Cardiac muscle cell (in vitro differentiated cells and primary cell): ENCODE measurements around the gene ITGB2. TPM values are rescaled to one million over a fixed set of nuclear protein-coding genes. Genes with fewer than 3 reads are reported as not detected.

Experiments used
- DNase-seq, 2 donors: peaks; one replicate each; pipeline versions ENCODE4 v3.0.0 to v3.0.0-alpha.2; 2010 to 2017; ENCODE audit warnings: low read depth in 1 of 2, low spot score in 1 of 2
- H3K27ac ChIP-seq: fragments of 200-600 bp; sonication (generic); 2 replicates; pipeline ENCODE4 v1.5.1; 2016
- H3K27me3 ChIP-seq: fragments of 200-600 bp; sonication (generic); 2 replicates; pipeline ENCODE4 v1.6.0; 2016; ENCODE audit warnings: control low read depth
- H3K36me3 ChIP-seq: fragments of 200-600 bp; sonication (generic); 2 replicates; pipeline ENCODE4 v1.5.1; 2016; ENCODE audit warnings: control low read depth
- H3K4me1 ChIP-seq: fragments of 200-600 bp; sonication (generic); 2 replicates; pipeline ENCODE4 v1.8.1; 2017; ENCODE audit warnings: low read depth, mild to moderate bottlenecking, mixed run types
- H3K4me3 ChIP-seq: fragments of 200-600 bp; sonication (generic); 2 replicates; pipeline ENCODE4 v1.5.1; 2016; ENCODE audit warnings: mild to moderate bottlenecking
- H3K9me3 ChIP-seq: fragments of 200-600 bp; sonication (generic); 2 replicates; pipeline ENCODE4 v1.5.1; 2017; ENCODE audit warnings: low read depth, mild to moderate bottlenecking, control low read depth
- CTCF ChIP-seq: IDR thresholded peaks from 2 replicates; pipeline ENCODE4 v1.5.1; 2012; ENCODE audit warnings: low read depth, mild to moderate bottlenecking, low read length
- polyA plus RNA-seq: library from polyadenylated mRNA; unstranded; fragments of >200 nt; fragmentation: Nextera tagmentation; extraction: Ambion mirVana; gene quantifications from 2 replicates; pipeline ENCODE4 v1.2.1, GENCODE V29; 2016
- total RNA-seq: library from RNA; depleted of rRNA; stranded (reverse); fragments of >200 nt; gene quantifications from 2 replicates; pipeline ENCODE4 v1.2.3, GENCODE V29; 2016

ITGB2 gene
- total and polyA plus RNA-seq, 2 experiments from 2014 or later: 0.27 to 0.57 TPM

- Histone ChIP-seq H3K9me3 (no peaks in the 10 kb centered on the region), H3K36me3 (no peaks in the 10 kb centered on the region), H3K4me3 (no peak overlapping the region), H3K27ac (no peak overlapping the region), H3K27me3 (no peaks in the 10 kb centered on the region), H3K4me1 (peaks cover 15% of the 10 kb centered on the region)
- no peak for TF ChIP-seq CTCF
- DNase-seq: no peak
Measured at GRCh38 chr21:44953628-44954021, 32.9 kb upstream of the ITGB2 start.

DNA sequence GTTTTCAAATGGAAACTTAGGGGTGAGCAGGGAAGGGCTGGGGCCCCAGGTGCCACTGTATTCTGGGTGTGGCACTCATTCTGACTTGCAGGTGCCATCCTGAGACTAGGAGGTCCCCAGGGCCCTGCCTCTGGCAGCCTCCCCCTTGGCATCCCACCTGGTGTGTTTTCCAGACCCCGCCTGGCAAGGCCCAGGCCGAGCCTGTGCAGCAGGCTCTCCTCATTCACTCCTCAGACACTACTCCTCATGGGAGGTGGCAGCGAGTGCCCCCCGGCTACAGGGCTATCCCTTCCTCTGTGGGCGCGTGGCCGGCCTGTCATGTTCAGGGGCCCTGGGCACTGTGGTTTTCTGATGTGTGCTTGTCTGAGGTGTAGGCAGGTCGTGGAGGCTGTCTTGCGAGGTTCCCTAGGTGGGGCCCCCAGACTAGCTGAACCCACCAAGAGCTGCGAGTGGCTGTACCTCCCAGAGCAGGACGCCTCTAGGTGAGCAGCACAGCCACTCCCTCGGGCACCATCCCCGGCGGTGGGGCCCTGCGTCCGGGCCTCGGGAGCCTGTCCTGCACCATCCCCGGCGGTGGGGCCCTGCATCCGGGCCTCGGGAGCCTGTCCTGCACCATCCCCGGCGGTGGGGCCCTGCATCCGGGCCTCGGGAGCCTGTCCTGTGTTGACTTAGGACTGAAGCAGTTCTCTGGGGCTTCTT is 32.4 kb upstream of the ITGB2 start:
- Histone ChIP-seq H3K36me3 (no peaks in the 10 kb centered on the region), H3K9me3 (no peaks in the 10 kb centered on the region), H3K27me3 (no peaks in the 10 kb centered on the region), H3K4me3 (no peak overlapping the region), H3K27ac (peak overlapping the region; percentile 83), H3K4me1 (peaks cover 15% of the 10 kb centered on the region)
- no peak for DNase-seq
- no peak for TF ChIP-seq CTCF

GRCh38 chr21:44952116-44952928 is 31.6 kb upstream of the ITGB2 start:
- peaks cover 15% of the 10 kb centered on the region for H3K4me1 ChIP-seq
- H3K27me3 ChIP-seq: no peaks in the 10 kb centered on the region
- no peaks in the 10 kb centered on the region for H3K9me3 ChIP-seq
- H3K27ac ChIP-seq: peak overlapping the region; percentile 83
- peak in 1 of 2 donors; percentile 41 for DNase-seq
- no peak overlapping the region for H3K4me3 ChIP-seq
- TF ChIP-seq CTCF: no peak
- H3K36me3 ChIP-seq: no peaks in the 10 kb centered on the region

GRCh38 chr21:44951186-44951915 is 30.7 kb upstream of the ITGB2 start:
- DNase-seq: no peak
- no peak overlapping the region for H3K27ac ChIP-seq
- no peaks in the 10 kb centered on the region for H3K9me3 ChIP-seq
- TF ChIP-seq CTCF: no peak
- H3K4me3 ChIP-seq: no peak overlapping the region
- H3K27me3 ChIP-seq: no peaks in the 10 kb centered on the region
- H3K4me1 ChIP-seq: peaks cover 15% of the 10 kb centered on the region
- H3K36me3 ChIP-seq: no peaks in the 10 kb centered on the region

- Histone ChIP-seq H3K36me3 (no peaks in the 10 kb centered on the region), H3K9me3 (no peaks in the 10 kb centered on the region), H3K4me1 (peaks cover 15% of the 10 kb centered on the region), H3K4me3 (no peak overlapping the region), H3K27me3 (no peaks in the 10 kb centered on the region), H3K27ac (no peak overlapping the region)
- TF ChIP-seq CTCF: no peak
- DNase-seq: no peak
Measured at GRCh38 chr21:44950351-44950750, 29.7 kb upstream of the ITGB2 start.
